HG03045 (cell line): ENCODE data around the gene PCDHGB6.
A peak's percentile ranks its signal among the peaks of the same experiment; 100 is the strongest.
"Not testable (repeated sequence)": the region's sequence is repeated elsewhere in the genome, so short reads cannot be mapped to it uniquely, and the experiment has no call there.

Experiments used
- ATAC-seq: cut with Tn5 transposase; IDR thresholded peaks from one replicate; pipeline ENCODE4 v1.9.1; 2021; ENCODE audit warnings: mild to moderate bottlenecking, moderate library complexity; ENCODE audit not compliant: unreplicated experiment

PCDHGB6 gene

DNA sequence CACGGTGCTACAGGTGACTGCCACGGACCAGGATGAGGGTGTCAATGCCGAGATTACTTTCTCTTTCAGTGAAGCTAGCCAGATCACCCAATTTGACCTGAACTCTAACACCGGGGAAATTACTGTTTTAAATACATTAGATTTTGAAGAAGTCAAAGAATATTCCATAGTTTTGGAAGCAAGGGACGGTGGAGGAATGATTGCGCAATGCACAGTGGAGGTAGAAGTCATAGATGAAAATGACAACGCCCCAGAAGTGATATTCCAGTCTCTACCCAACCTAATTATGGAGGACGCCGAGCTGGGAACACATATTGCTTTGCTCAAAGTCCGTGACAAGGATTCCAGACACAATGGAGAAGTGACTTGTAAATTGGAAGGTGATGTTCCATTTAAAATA is 19.2 kb upstream of the PCDHGB6 start:
- no peak for ATAC-seq

DNA sequence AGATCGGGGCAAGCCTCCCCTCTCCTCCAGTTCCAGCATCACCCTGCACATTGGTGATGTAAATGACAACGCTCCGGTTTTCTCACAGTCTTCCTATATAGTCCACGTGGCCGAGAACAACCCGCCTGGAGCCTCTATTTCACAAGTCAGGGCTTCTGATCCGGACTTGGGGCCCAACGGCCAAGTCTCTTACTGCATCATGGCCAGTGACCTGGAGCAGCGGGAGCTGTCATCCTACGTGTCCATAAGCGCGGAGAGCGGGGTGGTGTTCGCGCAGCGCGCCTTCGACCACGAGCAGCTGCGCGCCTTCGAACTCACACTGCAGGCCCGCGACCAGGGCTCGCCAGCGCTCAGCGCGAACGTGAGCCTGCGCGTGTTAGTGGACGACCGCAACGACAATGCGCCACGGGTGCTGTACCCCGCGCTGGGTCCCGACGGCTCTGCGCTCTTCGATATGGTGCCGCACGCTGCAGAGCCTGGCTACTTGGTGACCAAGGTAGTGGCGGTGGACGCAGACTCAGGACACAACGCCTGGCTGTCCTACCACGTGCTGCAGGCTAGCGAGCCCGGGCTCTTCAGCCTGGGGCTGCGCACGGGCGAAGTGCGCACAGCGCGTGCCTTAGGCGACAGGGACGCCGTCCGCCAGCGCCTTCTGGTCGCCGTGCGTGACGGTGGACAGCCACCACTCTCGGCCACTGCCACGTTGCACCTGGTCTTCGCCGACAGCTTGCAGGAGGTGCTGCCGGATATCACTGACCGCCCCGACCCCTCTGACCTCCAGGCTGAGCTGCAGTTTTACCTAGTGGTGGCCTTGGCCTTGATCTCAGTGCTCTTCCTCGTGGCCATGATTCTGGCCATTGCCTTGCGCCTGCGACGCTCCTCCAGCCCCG is 18.4 kb upstream of the PCDHGB6 start:
- ATAC-seq: no peak

DNA sequence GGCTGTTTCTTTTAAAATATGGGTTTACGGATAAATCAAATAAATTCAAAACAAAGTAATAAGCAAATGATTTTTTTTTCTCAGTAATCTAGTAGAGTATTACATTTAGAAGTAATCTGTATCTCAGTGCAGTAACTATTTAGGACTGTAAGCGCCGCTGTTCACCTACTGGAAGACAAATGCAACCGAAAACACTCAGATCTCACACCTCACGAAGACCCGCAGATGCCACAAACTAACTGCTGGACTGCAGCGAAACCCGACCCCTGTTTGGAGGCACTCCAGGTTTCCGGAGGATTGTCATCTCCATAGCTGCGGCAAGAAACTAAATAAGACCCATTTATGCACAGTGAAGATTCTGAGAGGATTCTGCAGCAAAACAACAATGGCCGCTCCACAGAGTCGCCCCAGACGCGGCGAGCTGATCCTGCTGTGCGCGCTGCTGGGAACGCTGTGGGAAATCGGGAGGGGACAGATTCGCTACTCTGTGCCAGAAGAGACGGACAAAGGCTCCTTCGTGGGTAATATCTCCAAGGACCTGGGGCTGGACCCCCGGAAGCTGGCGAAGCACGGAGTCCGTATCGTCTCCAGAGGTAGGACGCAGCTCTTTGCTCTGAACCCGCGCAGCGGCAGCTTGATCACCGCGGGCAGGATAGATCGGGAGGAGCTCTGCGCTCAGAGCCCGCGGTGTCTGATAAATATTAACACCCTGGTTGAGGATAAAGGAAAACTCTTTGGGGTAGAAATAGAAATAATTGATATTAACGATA is 15.2 kb upstream of the PCDHGB6 start, which contains the start of gene PCDHGA8:
PCDHGA8 (plus strand) TSS at position 205 of the 770 bp plus-strand sequence; CDS start at position 386, 181 bp downstream.
- ATAC-seq: no peak

DNA sequence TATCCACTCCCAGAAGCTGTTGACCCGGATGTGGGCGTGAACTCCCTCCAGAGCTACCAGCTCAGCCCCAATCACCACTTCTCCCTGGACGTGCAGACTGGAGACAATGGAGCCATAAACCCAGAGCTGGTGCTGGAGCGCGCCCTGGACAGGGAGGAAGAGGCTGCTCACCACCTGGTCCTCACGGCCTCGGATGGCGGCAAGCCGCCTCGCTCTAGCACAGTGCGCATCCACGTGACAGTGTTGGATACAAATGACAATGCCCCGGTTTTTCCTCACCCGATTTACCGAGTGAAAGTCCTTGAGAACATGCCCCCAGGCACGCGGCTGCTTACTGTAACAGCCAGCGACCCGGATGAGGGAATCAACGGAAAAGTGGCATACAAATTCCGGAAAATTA is 14.6 kb upstream of the PCDHGB6 start:
- no peak for ATAC-seq

DNA sequence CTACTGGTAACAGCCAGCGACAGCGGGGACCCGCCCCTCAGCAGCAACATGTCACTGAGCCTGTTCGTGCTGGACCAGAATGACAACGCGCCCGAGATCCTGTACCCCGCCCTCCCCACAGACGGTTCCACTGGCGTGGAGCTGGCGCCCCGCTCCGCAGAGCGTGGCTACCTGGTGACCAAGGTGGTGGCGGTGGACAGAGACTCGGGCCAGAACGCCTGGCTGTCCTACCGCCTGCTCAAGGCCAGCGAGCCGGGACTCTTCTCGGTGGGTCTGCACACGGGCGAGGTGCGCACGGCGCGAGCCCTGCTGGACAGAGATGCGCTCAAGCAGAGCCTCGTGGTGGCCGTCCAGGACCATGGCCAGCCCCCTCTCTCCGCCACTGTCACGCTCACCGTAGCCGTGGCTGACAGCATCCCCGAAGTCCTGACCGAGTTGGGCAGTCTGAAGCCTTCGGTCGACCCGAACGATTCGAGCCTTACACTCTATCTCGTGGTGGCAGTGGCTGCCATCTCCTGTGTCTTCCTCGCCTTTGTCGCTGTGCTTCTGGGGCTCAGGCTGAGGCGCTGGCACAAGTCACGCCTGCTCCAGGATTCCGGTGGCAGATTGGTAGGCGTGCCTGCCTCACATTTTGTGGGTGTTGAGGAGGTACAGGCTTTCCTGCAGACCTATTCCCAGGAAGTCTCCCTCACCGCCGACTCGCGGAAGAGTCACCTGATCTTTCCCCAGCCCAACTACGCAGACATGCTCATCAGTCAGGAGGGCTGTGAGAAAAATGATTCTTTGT is 13.2 kb upstream of the PCDHGB6 start:
- ATAC-seq: not testable (repeated sequence)

DNA sequence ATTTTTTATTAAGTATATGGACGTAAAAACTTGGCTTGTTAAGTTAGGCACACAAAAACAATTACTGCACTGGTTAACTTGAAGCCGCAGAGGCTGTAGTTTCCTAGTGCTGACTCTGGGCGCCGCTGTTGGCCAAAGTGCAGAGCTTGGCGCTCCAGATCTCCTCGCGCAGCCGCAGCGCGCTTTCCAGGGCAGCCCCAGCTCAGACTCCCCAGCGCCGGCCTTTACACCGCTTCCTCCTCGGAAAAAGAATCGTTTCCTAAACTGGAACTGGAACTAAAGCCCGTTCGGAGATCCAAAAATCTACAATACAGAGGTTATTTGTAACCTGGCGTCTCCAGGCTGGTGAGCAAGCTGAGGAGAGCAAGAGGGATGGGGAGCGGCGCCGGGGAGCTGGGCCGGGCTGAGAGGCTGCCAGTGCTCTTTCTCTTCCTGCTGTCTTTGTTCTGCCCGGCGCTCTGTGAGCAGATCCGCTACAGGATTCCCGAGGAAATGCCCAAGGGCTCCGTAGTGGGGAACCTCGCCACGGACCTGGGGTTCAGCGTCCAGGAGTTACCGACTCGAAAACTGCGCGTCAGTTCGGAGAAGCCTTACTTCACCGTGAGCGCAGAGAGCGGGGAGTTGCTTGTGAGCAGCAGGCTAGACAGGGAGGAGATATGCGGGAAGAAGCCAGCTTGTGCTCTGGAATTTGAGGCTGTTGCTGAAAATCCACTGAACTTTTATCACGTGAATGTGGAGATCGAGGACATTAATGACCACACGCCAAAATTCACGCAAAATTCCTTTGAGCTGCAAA is 9.9 kb upstream of the PCDHGB6 start, which contains the start of gene PCDHGB5:
PCDHGB5 (plus strand) TSS at position 192 of the 796 bp plus-strand sequence; CDS start at position 373, 181 bp downstream.
- ATAC-seq: peak; percentile 90

DNA sequence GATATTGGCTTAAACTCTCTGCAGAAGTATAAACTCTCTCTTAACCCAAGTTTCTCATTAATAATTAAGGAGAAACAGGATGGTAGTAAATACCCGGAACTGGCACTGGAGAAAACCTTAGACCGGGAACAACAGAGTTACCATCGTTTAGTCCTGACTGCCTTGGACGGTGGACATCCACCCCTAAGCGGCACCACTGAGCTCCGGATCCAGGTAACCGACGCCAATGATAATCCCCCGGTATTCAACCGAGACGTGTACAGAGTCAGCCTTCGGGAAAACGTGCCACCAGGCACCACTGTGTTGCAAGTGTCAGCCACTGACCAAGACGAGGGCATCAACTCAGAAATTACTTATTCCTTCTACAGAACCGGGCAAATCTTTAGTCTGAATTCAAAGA is 9.2 kb upstream of the PCDHGB6 start:
- no peak for ATAC-seq

DNA sequence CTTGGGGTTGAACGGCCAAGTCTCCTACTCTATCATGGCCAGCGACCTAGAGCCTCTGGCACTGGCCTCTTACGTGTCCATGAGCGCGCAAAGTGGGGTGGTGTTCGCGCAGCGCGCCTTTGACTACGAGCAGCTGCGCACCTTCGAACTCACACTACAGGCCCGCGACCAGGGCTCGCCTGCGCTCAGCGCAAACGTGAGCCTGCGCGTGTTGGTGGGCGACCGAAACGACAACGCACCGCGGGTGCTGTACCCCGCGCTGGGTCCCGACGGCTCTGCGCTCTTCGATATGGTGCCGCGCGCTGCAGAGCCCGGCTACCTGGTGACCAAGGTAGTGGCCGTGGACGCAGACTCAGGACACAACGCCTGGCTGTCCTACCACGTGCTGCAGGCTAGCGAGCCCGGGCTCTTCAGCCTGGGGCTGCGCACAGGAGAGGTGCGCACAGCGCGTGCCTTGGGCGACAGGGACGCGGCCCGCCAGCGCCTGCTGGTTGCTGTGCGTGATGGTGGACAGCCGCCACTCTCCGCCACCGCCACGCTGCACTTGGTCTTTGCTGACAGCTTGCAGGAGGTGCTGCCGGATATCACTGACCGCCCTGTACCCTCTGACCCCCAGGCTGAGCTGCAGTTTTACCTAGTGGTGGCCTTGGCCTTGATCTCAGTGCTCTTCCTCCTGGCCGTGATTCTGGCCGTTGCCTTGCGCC is 8.1 kb upstream of the PCDHGB6 start:
- no peak for ATAC-seq

DNA sequence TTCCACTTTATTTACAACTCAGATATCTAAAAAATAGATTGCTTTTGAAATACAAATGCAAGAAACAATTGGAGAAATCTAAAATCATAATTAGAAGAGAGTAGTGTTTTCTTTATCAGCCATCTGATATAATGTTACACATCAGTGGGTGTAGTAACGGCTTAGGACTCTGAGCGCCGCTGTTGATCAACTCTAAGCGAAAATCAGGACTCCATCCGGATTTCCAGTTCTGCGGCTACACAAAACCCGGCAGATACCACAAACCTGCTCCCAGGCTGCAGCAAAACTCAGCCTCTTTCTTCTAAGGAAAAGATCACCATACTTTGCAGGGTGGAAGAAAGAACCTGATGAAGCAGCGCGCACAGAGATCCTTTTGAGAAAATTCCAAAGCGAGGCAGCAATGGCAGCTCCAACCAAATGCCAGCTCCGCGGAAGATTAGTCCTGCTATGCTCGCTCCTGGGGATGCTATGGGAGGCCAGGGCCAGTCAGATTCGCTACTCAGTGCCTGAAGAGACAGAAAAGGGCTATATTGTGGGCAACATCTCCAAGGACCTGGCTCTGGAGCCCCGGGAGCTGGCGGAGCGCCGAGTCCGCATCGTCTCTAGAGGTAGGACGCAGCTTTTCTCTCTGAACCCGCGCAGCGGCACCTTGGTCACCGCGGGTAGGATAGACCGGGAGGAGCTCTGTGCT is 5.1 kb upstream of the PCDHGB6 start, which contains the start of gene PCDHGA9:
PCDHGA9 (plus strand) TSS at position 226 of the 691 bp plus-strand sequence; CDS start at position 401, 175 bp downstream.
- ATAC-seq: no peak

DNA sequence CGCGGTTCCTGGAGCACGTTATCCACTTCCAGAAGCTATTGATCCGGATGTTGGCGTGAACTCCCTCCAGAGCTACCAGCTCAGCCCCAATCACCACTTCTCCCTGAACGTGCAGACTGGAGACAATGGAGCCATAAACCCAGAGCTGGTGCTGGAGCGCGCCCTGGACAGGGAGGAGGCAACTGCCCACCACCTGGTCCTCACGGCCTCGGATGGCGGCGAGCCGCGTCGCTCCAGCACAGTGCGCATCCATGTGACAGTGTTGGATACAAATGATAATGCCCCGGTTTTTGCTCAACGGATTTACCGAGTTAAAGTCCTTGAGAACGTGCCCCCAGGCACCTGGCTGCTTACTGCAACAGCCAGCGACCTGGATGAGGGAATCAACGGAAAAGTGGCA is 4.4 kb upstream of the PCDHGB6 start:
- no peak for ATAC-seq

DNA sequence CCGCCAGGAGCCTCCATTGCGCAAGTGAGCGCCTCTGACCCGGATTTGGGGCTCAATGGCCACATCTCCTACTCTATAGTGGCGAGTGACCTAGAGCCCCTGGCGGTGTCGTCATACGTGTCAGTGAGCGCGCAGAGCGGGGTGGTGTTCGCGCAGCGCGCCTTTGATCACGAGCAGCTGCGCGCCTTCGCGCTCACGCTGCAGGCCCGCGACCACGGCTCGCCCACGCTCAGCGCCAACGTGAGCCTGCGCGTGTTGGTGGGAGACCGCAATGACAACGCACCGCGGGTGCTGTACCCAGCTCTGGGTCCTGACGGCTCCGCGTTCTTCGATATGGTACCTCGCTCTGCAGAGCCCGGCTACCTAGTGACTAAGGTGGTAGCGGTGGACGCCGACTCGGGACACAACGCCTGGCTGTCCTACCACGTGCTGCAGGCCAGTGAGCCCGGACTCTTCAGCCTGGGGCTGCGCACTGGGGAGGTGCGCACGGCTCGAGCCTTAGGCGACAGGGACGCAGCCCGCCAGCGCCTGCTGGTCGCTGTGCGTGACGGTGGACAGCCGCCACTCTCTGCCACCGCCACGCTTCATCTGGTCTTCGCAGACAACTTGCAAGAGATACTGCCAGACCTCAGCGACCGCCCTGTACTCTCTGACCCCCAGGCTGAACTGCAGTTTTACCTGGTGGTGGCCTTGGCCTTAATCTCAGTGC is 1.9 kb downstream of the PCDHGB6 start:
- no peak for ATAC-seq

DNA sequence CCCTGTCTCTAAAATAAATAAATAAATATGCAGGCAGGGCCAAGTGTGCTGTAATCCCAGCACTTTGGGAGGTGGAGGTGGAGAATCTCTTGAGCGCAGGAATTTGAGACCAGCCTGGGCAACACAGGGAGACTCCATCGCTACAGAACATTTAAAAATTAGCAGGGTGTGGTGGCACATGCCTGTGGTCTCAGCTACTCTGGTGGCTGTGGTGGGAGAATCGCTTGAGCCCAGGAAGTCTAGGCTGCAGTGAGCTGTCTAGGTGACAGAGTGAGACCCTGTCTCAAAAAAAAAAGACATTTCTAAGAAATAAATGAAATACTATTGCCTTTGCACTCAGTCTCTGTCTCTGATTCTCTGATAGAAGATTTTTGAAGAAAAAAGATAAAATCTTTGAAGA is 3.8 kb downstream of the PCDHGB6 start:
- ATAC-seq: no peak

DNA sequence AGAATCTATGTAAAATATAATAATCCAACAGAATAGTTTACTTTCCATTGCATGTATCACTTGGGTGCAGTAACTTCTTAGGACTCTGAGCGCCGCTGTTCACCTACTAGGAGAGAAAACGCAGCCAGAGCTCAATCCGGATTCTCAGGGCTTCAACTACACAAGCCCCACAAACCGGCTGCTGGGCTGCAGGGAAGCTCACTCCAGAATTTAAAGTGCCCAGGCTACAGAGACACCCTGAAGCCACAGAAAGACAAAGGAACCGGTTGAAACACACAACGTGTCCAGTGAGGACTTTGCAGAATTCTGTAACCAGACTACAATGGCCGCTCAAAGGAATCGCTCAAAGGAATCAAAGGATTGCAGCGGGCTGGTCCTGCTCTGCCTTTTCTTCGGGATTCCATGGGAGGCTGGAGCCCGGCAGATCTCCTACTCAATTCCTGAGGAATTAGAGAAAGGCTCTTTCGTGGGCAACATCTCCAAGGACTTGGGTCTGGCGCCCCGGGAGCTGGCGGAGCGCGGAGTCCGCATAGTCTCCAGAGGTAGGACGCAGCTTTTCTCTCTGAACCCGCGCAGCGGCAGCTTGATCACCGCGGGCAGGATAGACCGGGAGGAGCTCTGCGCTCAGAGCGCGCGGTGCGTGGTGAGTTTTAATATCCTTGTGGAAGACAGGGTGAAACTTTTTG is 5.2 kb downstream of the PCDHGB6 start, which contains the start of gene PCDHGA10:
PCDHGA10 (plus strand) TSS at position 134 of the 686 bp plus-strand sequence; CDS start at position 323, 189 bp downstream.
- peak; percentile 59 for ATAC-seq

DNA sequence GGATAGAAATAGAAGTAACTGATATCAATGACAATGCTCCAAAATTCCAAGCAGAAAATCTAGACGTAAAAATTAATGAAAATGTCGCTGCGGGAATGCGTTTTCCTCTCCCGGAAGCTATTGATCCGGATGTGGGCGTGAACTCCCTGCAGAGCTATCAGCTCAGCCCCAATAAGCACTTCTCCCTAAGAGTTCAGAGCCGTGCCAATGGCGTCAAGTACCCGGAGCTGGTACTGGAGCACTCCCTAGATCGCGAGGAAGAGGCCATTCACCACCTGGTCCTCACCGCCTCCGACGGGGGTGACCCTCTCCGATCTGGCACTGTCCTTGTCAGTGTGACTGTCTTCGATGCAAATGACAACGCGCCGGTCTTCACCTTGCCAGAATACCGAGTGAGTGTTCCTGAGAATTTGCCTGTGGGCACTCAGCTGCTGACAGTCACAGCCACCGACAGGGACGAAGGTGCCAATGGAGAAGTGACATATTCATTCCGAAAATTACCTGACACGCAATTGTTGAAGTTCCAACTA is 5.8 kb downstream of the PCDHGB6 start:
- ATAC-seq: no peak

DNA sequence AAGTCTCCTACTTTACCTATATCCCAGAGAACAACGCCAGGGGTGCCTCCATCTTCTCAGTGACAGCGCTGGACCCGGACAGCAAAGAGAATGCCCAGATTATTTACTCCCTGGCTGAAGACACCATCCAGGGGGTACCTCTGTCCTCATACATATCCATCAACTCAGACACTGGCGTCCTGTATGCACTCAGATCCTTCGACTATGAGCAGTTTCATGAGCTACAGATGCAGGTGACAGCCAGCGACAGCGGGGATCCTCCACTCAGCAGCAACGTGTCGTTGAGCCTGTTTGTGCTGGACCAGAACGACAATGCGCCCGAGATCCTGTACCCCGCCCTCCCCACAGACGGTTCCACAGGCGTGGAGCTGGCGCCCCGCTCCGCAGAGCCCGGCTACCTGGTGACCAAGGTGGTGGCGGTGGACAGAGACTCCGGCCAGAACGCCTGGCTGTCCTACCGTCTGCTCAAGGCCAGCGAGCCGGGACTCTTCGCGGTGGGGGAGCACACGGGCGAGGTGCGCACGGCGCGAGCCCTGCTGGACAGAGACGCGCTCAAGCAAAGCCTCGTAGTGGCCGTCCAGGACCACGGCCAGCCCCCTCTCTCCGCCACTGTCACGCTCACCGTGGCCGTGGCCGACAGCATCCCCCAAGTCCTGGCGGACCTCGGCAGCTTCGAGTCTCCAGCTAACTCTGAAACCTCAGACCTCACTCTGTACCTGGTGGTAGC is 6.9 kb downstream of the PCDHGB6 start:
- not testable (repeated sequence) for ATAC-seq

DNA sequence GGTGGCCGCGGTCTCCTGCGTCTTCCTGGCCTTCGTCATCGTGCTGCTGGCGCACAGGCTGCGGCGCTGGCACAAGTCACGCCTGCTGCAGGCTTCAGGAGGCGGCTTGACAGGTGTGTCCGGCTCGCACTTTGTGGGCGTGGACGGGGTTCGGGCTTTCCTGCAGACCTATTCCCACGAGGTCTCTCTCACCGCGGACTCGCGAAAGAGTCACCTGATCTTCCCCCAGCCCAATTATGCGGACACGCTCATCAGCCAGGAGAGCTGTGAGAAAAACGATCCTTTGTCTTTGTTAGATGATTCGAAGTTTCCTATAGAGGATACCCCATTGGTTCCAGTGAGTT is 7.4 kb downstream of the PCDHGB6 start:
- ATAC-seq: not testable (repeated sequence)
